G401.6 (cell line): ENCODE data around the gene ABCC8.

Experiments used
- FAIRE-seq: peaks from 2 replicates; lab custom pipeline; 2012; peaks lifted over from hg19 to GRCh38; lab: Jason Lieb, UNC

ABCC8 gene

GRCh38 chr11:17350455-17351171 lies 126.0 kb downstream of the ABCC8 start:
- FAIRE-seq, result no peak

- FAIRE-seq, result no peak
These were observed 129.0 kb downstream of the ABCC8 start for GRCh38 chr11:17347676-17348075.

DNA sequence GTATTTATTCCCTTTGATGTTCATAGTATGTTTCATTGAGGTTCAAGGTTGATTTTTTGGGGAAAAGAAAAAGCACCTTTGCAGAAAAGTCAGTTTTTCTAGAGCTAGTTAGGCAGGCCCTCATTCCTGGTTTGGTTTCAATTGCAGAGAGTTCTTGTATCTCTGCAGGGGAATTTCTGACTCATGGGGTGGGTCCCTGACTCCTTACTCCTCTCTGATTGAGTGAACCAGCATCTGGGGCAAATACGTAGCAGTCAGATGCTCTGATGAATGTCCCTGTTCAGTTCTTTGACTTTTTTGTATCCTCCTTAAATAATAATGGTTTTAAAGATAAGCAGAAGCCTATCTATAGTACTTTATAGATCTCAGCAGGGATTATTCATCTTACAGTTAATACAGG lies 132.7 kb downstream of the ABCC8 start:
- FAIRE-seq, result no peak

- FAIRE-seq, result no peak
These were observed 133.4 kb downstream of the ABCC8 start for GRCh38 chr11:17343257-17343656.
